ENCODE results near the gene TMEM134.
A peak's percentile ranks its signal among the peaks of the same experiment; 100 is the strongest.
"Not testable (repeated sequence)": the region's sequence is repeated elsewhere in the genome, so short reads cannot be mapped to it uniquely, and the experiment has no call there.

TMEM134 gene, protein sequence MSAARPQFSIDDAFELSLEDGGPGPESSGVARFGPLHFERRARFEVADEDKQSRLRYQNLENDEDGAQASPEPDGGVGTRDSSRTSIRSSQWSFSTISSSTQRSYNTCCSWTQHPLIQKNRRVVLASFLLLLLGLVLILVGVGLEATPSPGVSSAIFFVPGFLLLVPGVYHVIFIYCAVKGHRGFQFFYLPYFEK

DNA sequence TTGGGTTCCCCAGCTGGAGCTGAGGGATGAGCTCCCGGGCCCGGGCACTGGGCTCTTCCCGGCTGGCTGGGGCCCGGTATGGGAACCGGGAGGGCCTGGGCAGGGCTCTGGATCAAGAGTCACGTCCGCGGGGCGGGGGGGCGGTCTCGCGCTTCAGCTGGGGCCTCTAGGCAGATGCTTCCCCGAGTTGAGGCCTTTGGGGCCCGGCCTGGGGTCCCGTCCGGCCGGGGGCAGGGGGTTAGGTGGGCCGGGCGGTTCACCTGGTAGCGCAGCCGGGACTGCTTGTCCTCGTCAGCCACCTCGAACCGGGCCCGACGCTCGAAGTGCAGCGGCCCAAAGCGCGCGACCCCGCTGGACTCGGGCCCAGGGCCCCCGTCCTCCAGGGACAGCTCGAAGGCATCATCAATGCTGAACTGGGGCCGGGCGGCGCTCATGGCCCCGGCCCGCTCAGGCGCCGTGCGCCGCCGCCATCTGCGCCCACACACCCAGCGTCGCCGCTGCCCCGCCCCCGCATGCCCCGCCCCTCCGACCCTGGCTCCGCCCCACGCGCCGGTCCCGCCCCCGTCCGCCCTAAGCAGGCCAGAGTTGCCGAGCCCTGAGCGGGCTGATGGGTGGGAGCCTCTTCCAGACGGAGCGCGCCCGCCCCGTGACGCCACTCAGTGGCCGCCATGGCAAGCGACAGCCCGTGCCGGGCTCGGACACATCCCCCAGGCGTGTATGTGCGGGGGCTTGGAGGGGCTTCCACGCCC is at the start of gene TMEM134:
Gene TMEM134 (minus strand): TSS at position 493 of the 749 bp plus-strand sequence. CDS start 59 bp downstream, at position 434.
- peak; percentile 91 to 93 for DNase-seq

DNA sequence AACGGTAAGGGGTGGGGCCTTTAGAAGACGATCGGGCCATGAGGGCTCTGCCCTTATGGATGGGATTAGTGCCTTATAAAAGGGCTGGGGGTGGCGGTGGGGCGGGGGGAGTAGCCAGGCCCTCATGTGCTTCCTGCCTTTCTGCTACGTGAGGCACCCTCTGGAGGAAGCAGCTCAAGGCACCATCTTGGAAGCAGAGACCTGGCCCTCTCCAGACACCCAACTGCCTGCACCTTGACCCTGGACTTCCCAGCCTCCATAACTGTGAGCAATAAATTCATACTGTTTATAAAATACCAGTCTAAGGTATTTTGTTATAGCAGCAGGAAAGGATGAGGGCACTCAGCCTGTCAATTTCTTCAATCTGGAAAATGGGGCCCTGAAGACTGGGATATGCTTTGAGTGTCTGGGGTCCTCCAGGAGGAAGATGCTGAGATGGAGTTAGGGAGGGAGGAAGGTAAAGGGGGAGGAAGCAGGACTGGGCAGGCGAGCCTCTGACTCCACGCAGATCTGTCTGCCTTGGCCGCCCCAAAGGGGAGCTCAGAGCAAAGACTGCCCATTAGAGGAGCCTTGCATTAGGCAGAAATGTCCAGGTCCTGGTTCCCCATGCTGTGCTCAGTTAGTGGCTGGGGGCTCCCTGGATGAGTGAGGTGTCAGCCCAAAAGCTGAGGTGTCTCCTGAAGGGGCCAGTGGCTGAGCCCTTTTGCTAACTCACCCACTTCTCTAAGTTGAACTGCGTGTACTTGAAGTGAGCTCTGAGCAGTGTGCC is 48.9 kb upstream of the TMEM134 start:
- no peak for DNase-seq

DNA sequence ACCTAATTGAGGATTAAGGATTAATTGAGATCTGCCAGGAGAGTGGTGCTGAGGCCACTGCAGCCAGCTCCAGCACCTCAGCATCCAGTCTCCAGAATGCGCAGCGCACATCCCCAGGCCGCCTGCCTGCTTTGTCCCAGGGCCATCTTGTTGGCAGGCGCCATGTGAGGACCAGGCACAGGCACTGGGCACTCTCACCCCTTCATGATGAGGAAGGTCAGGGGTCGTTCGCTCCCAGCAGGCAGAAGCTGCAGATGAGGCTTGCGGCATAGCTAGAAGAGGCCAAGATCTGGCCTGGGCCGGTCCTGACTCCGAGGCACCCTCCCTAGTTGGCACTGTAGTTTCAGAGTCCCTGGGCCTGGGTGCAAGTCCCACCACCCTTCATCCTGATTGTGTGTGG is 47.8 kb upstream of the TMEM134 start:
- DNase-seq = no peak

DNA sequence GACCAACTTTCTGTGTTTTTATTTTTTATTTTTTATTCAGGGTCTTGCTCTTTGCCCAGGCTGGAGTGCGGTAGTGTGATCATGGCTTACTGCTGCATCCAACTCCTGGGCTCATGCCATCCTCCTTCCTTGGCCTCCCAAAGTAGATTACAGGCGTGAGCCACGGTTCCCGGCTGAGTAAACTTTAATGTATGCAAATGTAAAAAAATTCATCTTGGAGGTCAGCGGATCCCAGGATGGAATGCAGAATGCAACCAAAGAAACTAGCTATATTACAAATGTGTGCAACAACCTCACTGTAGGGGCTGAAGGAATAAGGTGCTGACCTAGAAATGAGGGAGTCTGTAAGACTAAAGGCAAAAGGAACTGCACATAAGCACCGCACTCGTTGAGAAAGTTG is 45.1 kb upstream of the TMEM134 start:
- no peak for DNase-seq

DNA sequence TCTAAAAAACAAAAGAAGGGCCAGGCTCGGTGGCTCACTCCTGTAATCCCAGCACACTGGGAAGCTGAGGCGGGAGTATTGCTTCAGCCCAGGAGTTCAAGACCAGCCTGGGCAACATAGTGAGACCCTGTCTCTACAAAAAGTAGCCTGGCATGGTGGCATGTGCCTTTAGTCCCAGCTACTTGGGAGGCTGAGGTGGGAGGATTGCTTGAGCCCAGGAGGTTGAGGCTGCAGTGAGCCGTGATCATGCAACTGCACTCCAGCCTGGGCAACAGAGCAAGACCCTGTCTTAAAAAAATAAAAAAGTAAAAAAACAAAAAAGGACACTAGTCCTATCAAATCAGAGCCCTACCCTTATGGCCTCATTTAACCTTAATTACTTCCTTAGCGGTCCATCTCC is 42.5 kb upstream of the TMEM134 start:
- DNase-seq = not testable (repeated sequence)

DNA sequence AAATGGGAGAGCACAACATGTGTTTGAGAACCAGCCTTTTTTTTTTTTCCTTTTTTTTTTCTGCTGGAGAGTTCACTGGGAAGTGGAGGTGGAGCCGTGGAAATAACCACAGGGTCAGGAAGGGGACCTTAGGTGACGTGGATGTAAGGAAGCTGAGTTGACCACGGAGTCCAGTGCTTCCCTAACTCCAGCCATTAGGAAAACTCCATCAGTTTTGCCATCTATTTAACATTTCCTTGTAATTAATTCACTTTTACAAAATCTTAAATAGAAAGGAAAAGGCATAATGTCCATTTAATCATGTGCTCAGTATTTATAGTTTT is 40.9 kb upstream of the TMEM134 start:
- no peak for DNase-seq

DNA sequence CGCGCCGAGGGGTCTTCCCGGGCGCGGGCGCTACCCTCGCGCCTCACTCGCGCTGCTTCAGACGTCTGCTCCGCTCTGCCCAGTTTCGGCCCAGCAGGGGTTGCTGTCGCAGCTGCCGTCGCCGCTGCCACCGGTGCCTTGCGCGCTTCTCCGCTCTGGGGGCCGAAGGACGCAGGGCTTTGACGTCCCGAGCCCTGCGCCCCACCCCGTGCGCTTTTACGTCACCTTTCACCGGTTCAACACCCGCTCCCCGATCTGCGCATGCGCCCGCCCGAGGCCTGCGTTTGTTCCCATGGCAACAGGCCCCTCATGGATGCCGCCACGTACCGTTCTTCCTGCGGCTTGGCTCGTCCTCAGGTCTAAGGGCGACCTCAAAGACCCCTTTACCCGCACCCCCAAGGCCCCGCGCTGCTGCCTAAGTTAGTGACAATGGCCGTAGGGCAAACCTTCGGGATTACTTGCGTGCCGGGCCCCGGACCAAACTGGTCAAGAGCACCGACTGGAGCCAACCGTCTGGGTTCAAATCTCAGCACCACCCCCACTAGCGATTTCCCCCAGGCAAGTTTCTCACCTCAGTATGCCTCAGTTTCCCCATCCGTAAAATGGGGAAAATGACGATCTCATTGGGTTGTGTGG is 39.6 kb upstream of the TMEM134 start:
- peak; percentile 99 to 100 for DNase-seq

DNA sequence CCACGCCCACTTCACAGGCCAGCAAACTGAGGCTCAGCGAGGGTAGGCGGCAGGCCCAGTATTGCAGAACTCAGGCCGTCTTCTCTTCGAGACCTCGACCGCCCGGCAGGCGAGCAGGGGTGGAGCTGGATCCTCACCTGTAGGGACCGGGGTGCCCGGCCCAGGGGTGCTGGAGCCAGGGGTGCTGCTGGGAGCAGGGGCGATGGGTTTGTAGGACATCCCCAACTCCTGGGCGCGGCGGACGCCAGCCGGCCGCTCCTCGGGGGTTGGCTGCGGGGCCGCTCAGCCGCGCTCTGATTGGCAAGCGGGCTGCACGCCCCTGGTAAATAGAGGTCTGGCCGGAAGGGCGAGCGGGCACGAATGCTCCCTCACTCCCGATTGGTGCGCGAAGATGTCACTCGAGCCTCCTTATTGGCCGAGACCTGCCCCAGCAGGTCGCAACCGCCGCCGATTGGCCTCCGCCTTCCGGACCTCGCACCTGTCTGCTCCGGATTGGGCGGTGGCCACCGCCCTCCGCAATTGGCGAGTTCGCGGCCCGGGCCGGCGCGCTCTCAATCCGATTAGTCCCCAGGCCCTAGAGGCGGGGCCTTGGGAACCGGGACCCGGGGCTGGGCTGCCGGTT is 38.9 kb upstream of the TMEM134 start, which contains the start of gene CDK2AP2:
Gene CDK2AP2 (minus strand): TSS at position 299 of the 622 bp plus-strand sequence. CDS start 80 bp downstream, at position 219.
- peak; percentile 99 for DNase-seq

DNA sequence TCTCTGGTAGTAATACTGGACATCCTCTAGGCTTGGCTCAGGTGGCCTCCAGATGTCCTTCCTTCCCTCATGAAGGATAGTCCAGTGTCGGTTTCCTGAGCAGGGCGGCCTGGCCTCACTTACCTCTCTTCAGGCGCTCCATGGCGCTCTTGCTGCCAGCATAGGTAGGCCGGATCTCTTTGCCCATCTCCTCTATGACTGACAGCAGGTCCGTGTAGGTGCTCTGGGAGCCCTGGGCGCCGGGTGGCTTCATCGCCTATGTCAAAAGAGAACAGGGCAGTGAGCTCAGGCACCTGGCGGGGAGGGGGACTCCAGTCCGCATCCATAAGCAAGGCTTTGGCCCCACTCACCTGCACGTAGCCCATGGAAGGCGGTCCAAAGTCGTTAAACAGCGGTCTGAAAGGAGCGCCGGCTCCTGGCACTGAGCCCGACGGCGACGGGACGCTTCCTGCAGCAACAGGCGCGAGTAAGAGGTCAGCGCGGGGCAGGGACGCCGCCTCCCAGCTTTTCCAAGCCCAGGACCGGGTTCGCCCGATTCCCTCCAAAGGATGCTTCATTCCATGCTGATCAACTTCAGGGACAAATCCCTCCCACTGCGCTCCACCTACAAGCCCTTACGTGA is 38.3 kb upstream of the TMEM134 start:
- DNase-seq = peak in 1 of 2 donors; percentile 42

DNA sequence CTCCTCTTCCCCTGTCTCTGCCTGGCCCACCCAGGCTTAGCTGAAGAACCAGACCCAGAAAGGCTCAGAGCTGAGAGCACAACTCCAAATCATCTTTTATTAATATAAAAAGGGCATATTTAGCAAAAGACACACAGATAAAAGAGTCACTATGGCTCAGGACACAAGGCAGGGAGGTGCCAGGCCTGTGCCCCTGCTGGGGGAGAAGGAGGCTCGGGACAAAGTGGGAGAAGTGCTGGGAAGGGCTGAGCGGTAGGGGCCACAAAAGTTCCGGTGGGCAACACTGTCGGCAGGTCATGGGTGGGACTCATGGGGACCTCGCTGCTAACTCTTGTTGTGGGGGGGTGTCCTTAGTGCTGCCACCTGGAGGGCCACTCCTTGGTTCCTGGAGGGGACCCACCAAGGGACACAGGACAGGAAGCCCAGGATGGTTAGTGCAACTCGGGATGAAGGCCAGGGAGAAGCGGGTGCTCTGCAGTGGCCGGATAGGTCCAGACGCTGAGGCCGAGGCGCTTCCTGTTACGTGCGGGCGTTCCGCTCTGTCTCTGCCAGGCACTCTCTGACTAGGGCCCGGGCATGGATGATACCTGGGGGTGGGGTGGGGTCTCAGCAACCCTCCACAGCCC is 37.5 kb upstream of the TMEM134 start:
- no peak for DNase-seq

DNA sequence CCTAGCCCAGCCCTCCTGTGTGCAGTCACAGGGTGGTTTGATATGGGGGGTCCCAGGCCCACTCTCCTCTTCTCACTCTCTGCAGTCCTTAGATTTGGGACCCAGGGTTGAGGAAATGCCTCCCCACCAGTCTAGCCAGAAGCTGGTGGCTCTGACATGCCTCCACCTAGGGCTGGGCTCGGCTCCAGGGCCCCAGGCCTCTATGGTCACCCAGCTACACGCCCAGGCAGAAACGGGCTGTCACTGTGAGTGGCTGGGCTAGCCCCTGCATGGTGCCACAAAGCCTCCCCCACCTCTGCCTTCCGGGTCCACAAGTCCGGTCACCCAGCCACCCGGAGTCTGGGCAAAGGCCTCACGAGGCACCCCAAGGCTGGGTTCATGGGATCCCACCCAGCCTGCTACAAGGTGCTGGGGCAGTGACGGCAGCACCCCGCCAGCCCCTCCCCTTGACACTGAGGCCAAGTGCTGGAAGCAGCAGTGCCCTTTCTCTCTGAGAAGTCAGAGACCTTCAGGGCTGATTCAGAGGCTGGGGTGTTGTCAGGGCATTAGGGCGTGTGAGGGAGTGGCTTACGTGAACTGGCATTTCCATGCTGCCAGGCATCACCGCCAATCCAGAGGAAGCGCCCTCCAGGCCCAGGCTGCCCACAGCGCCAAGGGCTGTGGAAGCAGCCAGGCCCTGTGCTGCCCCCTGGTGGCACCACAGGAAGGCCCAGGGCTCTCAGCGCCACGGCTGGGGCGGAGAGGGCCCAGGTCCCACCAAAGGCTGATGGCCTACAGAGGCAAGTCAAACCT is 36.8 kb upstream of the TMEM134 start:
- DNase-seq = peak; percentile 93 to 94

DNA sequence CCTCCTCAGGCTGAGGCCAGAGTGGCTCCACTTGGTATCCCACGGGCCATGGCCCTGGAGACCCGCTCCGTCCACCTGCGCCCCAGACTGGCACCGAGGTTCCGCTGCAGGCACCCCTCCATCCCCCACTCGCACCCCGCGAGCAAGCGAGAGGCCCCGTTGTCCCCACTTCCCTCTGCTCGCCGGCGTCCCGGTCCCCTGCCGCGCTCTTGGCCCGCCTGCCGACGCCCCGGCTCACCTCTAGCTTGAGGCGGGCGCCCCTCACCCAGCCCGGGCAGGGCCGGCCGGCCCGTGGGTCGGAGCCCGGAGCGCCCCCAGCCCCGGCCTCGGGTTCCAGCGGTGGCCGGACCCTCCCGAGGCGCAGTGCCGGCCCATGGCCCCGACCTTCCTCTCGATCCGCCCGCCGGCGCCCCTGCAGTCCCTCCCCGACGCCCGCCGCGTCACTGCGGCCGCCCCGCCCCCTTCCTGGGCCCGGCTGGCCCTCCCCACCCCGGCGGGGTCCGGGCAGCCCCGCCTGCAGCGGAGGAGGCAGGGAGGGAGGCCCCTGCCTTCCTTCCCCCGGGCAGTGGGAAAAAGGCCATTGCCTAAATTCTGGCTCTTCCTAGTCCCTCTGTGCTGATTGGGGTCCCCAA is 36.0 kb upstream of the TMEM134 start, which contains the start of gene PITPNM1:
Gene PITPNM1 (minus strand): TSS at position 414 of the 632 bp plus-strand sequence. CDS start 1,183 bp downstream, outside the sequence.
- peak; percentile 72 to 86 for DNase-seq

DNA sequence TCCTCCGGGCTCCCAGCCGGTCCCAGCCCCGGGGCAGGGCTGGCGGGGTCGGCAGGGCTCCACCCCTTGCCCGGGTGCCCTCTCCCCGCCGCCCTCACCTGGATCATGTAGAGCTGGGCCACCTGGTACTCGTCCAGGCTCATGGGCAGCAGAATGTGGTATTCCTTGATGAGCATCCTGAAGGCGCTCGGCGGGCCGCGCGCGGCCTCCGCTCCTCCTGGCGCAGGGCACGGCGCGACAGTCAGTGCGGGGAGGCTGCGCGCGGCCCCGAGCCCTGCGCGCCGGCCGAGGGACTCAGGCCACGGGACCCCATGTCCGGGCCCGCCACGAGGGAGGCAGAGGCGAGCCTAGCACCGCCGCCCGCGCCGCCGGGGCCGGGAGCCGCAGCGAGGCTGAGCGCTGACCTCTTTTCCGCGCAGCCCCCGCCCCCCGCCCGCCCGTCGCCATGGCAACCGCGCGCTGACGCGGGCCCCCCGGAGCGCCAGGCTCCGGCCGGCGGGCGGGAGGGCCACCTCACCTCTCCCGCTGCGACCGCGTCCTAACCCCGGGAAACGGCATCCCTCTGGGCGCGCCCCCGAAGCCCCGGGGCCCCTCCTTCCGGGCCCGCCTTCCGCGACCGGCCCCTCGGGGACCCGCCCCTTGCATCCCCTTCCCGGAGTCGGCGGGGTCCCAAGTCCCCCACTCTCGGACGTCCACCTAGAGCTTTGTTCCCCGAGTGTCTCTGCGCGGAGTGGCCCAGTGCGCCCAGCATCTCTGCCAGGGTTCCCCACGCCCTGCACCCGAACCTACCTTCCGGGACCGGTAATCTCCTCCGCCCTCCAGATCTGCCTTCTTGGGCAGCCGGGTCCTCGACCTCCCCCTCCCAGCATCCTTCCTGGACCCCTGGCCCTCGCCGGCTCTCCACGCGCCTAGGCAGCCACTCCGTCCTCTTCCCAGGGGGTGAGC is 35.2 kb upstream of the TMEM134 start:
- DNase-seq = peak; percentile 36 to 53

DNA sequence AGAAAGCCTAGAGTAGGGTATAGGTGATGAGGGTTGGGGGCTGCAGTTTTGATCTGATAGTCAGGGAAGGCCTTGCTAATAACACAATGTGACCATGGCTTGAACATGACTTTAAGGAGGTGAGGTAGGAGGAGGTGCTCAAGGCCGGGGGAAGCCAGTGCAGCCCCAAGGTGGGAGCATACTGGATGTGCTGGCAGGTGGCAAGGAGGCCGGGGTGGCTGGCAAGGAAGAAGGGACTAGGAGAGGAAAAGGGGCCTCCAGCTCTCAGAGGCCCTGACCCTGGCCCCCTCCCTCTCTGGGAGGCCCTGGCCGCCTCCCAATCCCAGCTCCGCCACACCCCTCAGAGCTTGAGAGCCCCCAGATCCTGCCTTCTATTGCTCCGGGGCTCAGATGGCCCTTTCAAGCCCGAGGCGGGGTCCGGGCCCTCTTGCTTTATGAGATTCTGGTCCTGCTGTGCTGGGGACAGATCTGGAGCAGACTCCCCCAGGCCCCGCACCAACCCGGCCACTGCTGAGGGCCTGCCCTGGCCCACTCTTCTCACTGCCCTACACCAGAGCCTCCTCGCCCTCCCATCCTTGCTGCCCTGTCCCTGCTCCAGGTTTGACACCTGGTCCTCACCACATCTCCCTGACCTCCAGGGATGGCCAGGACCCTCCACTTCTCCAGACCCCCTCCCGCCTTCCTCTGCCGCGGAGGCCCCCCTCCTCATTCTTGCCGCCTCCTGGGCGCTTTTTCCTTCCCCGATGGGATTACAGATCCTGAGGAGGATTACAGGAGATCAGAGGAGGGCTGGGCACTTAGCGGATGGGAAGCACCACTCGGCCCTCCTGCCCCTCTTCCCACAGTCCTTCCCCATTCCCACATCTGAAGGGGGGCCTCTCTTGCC is 34.3 kb upstream of the TMEM134 start:
- DNase-seq = no peak

DNA sequence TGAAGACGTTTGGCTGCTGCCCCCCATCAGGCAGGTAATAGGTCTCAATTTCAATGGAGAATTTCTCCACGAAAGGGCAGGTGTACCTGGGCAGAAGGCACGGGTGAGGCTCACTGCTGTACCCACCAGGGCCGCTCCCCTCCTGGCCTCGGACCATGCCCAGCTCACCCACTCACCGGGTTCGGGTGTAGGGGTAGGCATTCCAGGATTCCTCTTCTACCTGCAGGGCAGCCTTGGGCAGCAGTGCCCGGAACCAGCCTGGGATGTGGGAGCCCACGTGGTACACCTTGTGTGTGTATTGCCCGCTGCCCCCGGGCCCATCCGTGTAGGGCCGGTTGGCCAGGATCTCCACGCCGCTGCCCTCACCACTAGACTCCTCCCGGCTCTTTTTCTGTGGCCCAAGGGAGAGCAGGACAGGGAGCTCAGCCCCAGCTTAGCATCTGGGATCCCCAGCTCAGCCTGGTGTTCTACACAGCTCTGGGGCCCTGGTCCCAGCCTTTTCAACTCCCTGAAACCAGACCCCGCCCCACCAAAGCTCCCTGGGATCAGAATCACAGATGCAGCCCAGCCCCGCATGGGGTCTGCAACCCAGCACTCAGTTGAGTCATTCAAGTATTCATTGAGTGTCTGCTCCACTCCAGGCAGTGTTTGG is 33.4 kb upstream of the TMEM134 start:
- DNase-seq = no peak

DNA sequence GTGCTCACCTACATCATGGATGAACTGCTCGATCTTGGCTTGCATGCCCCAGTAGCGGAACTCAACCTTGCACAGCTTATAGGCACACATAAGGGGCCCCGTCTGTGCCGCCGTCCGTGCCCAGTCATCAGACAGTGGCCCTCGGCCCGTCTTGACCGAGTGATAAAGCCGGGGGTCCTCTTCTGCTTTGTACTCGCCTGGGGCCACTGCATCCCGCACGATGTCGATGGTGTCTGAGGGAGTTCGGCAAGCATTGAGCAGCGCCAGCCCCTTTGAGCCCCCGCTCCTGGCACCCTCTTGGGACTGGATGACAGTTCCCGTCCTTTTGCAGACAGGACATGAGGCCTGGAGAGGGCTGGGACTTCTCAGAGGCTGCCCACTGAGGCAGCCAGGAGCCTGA is 32.8 kb upstream of the TMEM134 start:
- DNase-seq = no peak

Data from stimulated activated CD4-positive, alpha-beta T cell treated with anti-CD3 and anti-CD28 coated beads, Interleukin-2, amount 100 ng/mL, for 24 hours (primary cell).